Stimulated activated CD4-positive, alpha-beta T cell treated with anti-CD3 and anti-CD28 coated beads, Interleukin-12 subunit alpha, Interleukin-12 subunit beta, amount 100 ng/mL, for 4 hours (primary cell): ENCODE data around the gene YIPF7.

Experiments
- DNase-seq: peaks from one replicate; pipeline ENCODE4 v3.0.0-alpha.2; 2020

The YIPF7 gene

DNA sequence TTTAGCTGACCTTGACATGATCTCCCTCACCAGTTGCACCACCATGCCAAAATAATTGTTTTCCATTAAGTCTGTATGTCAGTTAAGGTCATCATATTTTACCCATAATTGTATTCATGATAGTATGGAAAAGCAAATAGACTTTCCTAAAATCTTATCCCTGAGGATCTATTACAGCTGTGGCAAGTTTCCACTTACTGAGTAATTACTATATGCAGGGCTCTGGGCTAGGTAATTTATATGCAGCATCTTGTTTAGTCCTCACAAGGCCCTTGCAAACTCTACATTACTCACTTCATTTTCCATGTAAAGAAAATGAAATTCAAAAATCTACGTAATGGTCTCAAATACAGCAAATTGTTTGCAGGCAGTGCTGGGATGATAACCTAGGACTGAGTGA, 34.8 kb downstream of the YIPF7 start:
- DNase-seq = no peak

DNA sequence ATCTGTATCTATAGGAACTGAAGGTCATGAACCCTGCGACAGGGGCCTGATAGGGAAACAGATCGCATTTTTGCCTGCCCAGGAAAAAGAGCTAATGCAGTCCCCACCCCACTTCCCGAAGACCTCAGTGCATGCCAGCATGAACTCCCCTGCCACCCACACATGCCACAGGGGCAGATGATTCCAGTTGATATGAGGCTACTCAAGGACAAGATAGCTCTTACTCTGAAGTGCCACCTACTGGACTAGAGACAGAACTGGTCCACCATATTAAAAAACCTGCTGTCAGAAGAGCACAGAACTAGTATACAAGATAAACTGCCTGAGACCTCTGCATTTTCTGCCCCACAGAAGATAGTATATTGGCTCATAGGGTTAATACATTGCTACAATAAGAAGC, 68.0 kb downstream of the YIPF7 start:
- DNase-seq = no peak

DNA sequence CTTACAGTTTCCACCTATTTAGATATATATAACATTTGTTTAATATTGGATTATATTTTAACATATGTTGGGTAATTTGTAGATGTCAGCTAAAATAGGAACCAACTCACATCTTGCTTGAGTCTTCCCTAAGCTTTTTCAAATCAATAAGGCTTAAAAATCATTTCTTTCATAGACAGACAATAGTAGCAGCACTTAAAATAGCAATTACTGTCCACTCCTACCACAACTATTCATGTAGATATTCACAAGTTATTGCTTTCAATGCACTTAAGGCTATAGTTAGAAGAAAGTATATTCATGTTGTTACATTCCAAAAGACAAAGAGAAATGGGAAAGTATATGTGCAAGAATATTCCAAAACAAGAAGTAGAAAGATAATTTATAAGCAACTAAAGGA, 71.2 kb downstream of the YIPF7 start:
- no peak for DNase-seq

DNA sequence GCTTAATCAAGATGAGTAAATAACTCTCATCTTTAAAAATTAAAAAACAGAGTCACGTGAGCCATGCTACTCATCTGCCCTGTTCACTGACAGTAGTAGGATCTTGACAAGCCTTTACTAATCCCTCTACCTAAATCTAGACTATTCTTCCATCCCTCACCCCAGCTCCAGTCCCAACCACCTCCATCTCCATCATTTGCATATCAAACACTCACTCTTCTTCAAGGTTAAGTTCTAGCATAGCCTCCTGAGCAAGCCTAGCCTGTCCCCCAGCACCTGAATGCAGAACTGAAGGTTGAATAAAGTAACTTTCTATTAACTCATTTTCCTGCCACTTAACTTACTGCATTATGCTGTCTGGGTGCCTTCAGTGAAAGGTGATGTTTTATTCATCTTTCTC, 72.5 kb downstream of the YIPF7 start:
- no peak for DNase-seq
